Lung (tissue), 12 donors: ENCODE data around the gene ARHGEF19. TPM values are rescaled to one million over a fixed set of nuclear protein-coding genes. Genes with fewer than 3 reads are reported as not detected.

Source experiments
- ATAC-seq: fragments of 200-7000 bp; cut with Tn5 transposase; one replicate; pipeline ENCODE4 v1.9.1; 2020; ENCODE audit warnings: moderate number of reproducible peaks; ENCODE audit not compliant: insufficient read depth, low FRiP score
- DNase-seq, 3 donors: peaks; one replicate each; pipeline ENCODE4 v3.0.0-alpha.2; 2013 to 2017
- H3K27ac ChIP-seq, 2 donors: one replicate each; pipeline ENCODE4 v1.5.1; 2013; ENCODE audit warnings: mild to moderate bottlenecking in 2 of 2, moderate library complexity in 2 of 2, control low read depth in 1 of 2, inconsistent platforms in 1 of 2, low read depth in 1 of 2, low read length in 1 of 2
- H3K27me3 ChIP-seq, 3 donors: one replicate each; pipeline ENCODE4 v1.5.1; 2013; ENCODE audit warnings: low read length in 2 of 3; ENCODE audit not compliant: control insufficient read depth in 3 of 3, insufficient read depth in 3 of 3
- H3K36me3 ChIP-seq, 4 donors: one replicate each; pipeline ENCODE4 v1.5.1; 2013; ENCODE audit warnings: low read length in 4 of 4, mild to moderate bottlenecking in 1 of 4, moderate library complexity in 1 of 4; ENCODE audit not compliant: control insufficient read depth in 4 of 4, insufficient read depth in 4 of 4
- H3K4me1 ChIP-seq, 5 donors: one replicate each; pipeline ENCODE4 v1.5.1; 2013; ENCODE audit warnings: low read length in 5 of 5, mild to moderate bottlenecking in 2 of 5, moderate library complexity in 1 of 5; ENCODE audit not compliant: control insufficient read depth in 5 of 5, insufficient read depth in 5 of 5
- H3K4me3 ChIP-seq: one replicate; pipeline ENCODE4 v1.5.1; 2013; ENCODE audit warnings: mild to moderate bottlenecking, control low read depth, moderate library complexity
- H3K9ac ChIP-seq, 2 donors: one replicate each; pipeline ENCODE4 v1.5.1; 2013; ENCODE audit warnings: low read length in 2 of 2, control low read depth in 1 of 2; ENCODE audit not compliant: insufficient read depth in 1 of 2
- H3K9me3 ChIP-seq, 4 donors: one replicate each; pipeline ENCODE4 v1.5.1; 2013; ENCODE audit warnings: low read length in 3 of 4, mild to moderate bottlenecking in 1 of 4, moderate library complexity in 1 of 4; ENCODE audit not compliant: control insufficient read depth in 4 of 4, insufficient read depth in 3 of 4
- WGBS, 2 donors: extraction: QIAGEN DNeasy Blood & Tissue Kit; methylation state at CpG; one replicate each; pipeline ENCODE4 v1.1.7; 2013; 5-methylcytosine and 5-hydroxymethylcytosine counted together
- polyA plus RNA-seq, 2 donors: library from polyadenylated mRNA; stranded (reverse); fragments of 200-250 nt; gene quantifications; one replicate each; pipeline ENCODE4 v1.2.1, GENCODE V29; 2013
- total RNA-seq, 2 donors: library from RNA; depleted of rRNA in 1 of 2; stranded (reverse); fragments of >200 nt in 1 of 2; gene quantifications; one replicate each; pipeline ENCODE4 v1.2.1, GENCODE V29; 2014 to 2021
- TF ChIP-seq, protein P1 (sequence below): IDR thresholded peaks from 2 replicates; pipeline ENCODE4 v1.5.1; 2012; ENCODE audit warnings: mild to moderate bottlenecking; ENCODE audit errors: control extremely low read depth, extremely low read depth
- donor health status: control.
- donor health status: control.
- donor health status: Bipolar disorder and iron deficiency.
- donor health status: healthy.
- donor health status: DM: yes; HTN: yes; CAD: no.

Gene ARHGEF19
- total and polyA plus RNA-seq, 4 donors, result 9.5 to 17.3 (median 14.8) TPM

DNA sequence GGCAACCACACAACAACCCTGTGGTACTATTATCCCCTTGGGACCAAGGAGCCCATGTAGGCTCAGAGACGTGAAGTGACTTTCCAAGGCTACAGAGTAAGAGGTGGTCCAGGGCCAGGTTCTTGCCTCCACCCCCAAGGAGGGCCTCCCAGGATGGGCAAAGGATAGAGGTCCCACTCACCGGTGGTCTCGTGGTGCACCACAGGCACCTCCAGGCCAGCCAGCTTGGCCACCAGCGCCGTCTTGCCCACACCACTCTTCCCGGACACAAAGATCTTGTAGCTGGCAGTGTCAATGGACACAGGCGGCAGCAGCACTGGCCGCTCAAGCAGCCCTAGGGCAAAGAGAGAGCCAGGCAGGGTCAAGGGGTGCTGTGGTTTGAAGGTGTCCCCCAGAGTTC lies 21.0 kb upstream of the ARHGEF19 start:
- no peak for ATAC-seq
- H3K9me3 ChIP-seq, result no peaks in the 10 kb centered on the region
- H3K27ac ChIP-seq, result no peak overlapping the region
- peaks cover 0 to 4% (median 0%) of the 10 kb centered on the region in 4 donors for H3K36me3 ChIP-seq
- DNase-seq, result no peak
- peaks cover 0 to 15% (median 4%) of the 10 kb centered on the region in 5 donors for H3K4me1 ChIP-seq
- WGBS, 2 donors, result 98 to 99% methylated on average over 8 of the region's 8 CpGs
- H3K9ac ChIP-seq, result no peak overlapping the region
- peaks cover 0 to 8% (median 4%) of the 10 kb centered on the region in 3 donors for H3K27me3 ChIP-seq
- H3K4me3 ChIP-seq, result no peak overlapping the region
- TF ChIP-seq, protein P1, sequence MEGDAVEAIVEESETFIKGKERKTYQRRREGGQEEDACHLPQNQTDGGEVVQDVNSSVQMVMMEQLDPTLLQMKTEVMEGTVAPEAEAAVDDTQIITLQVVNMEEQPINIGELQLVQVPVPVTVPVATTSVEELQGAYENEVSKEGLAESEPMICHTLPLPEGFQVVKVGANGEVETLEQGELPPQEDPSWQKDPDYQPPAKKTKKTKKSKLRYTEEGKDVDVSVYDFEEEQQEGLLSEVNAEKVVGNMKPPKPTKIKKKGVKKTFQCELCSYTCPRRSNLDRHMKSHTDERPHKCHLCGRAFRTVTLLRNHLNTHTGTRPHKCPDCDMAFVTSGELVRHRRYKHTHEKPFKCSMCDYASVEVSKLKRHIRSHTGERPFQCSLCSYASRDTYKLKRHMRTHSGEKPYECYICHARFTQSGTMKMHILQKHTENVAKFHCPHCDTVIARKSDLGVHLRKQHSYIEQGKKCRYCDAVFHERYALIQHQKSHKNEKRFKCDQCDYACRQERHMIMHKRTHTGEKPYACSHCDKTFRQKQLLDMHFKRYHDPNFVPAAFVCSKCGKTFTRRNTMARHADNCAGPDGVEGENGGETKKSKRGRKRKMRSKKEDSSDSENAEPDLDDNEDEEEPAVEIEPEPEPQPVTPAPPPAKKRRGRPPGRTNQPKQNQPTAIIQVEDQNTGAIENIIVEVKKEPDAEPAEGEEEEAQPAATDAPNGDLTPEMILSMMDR, result no peak

DNA sequence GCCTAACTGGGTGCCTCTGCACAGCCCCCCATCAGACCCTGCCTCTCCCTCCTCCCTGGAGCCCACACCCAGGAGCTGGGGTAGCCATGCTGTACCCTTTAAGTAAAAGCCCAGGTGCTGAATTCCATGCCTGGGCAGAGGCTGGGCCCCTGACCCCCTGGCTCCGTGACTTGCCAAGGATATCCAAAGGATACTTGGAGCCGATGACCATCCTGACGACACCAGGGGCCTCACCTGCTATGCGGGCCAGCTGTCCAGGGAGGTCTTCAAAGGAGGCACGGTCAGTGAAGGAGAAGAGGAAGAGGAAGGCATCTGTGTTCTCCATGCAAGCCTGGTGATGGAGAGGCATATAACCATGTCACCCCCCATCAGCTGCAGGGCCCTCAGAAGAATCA lies 19.9 kb upstream of the ARHGEF19 start:
- Histone ChIP-seq H3K27me3 (peaks cover 0 to 19% (median 14%) of the 10 kb centered on the region in 3 donors), H3K27ac (no peak overlapping the region), H3K4me1 (peaks cover 0 to 18% (median 7%) of the 10 kb centered on the region in 5 donors), H3K36me3 (peaks cover 0 to 4% (median 0%) of the 10 kb centered on the region in 4 donors), H3K4me3 (no peak overlapping the region), H3K9ac (no peak overlapping the region), H3K9me3 (no peaks in the 10 kb centered on the region)
- ATAC-seq (no peak), DNase-seq (no peak)
- TF ChIP-seq, protein P1, result no peak
- WGBS, 2 donors, result 96 to 99% methylated on average over 5 of the region's 5 CpGs

DNA sequence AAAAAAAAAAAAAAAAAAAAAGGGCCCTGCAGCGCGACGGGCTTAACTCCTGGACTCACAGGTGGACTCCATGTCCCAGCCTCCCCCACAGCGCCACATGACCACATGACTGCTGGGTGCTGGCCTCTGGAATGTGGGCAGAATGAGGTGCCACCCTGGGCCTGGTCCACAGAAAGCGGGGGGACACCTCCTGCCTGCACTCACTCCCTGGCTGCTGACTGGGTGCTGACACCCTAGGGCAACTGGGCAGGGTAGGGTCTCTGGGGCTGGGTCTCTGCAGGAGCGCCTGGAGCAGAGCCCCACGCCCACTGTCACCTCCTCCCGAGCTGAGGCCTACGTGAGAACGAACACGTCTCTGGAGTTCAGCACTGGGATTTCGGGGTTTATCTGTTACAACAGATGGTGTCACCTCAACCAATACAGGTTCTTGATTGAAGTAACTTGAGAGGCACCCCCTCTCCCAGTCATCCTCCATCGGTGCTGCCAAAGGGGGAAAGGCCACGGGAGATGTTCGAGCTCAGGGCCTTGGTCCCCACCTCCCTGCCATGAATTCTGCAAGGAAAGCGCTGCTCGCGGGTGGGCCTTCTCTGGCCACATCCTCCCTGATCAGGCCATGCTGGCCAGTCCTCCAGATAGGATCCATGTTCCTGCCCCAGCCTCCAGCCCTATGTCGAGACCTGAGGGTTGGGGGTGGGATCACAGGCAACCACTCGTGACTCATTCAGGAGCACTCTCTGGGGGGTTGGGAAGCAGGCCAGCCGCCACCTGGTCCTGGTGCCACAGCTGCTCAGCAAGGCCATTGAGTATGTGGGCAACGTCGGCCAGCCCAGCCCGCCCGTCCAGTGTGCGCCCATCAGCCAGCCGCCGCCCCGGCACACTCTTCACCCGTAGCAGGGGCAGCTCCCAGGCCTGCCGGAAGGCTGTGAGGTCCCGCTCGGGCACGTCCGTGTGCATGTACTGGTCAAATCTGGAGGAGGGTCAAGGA lies 19.2 kb upstream of the ARHGEF19 start:
- H3K9ac ChIP-seq, result no peak overlapping the region
- DNase-seq, result no peak
- no peak overlapping the region for H3K27ac ChIP-seq
- peaks cover 0 to 1% (median 0%) of the 10 kb centered on the region in 4 donors for H3K9me3 ChIP-seq
- WGBS, 2 donors, result 95% methylated on average over 34 to 35 of the region's 35 CpGs
- ATAC-seq, result no peak
- H3K4me1 ChIP-seq, result peaks cover 0 to 17% (median 7%) of the 10 kb centered on the region in 5 donors
- H3K27me3 ChIP-seq, result peaks cover 0 to 26% (median 18%) of the 10 kb centered on the region in 3 donors
- no peak overlapping the region for H3K4me3 ChIP-seq
- TF ChIP-seq, protein P1, result no peak
- peaks cover 0 to 4% (median 0%) of the 10 kb centered on the region in 4 donors for H3K36me3 ChIP-seq
